Natural killer cell (primary cell): ENCODE results near the gene SEH1L. TPM values are rescaled to one million over a fixed set of nuclear protein-coding genes. Genes with fewer than 3 reads are reported as not detected.
"Not testable (repeated sequence)": the region's sequence is repeated elsewhere in the genome, so short reads cannot be mapped to it uniquely, and the experiment has no call there.

Experiments used
- ATAC-seq, 3 donors: fragments of 150-1000 bp in 2 of 3; fragments of 200-7000 bp in 1 of 3; cut with Tn5 transposase; 1 replicate in 1 of 3; 2 replicates in 2 of 3; pipeline ENCODE4 v1.10.0; 2021; ENCODE audit warnings: mild to moderate bottlenecking in 2 of 3, moderate library complexity in 2 of 3
- DNase-seq, 2 donors: peaks; one replicate each; pipeline versions ENCODE4 v3.0.0 to v3.0.0-alpha.2; 2013 to 2021; ENCODE audit warnings: mixed read lengths in 1 of 2
- H3K27ac ChIP-seq: one replicate; pipeline ENCODE4 v1.5.1; 2013; ENCODE audit warnings: mild to moderate bottlenecking, low read length
- H3K27me3 ChIP-seq: one replicate; pipeline ENCODE4 v1.6.1; 2013; ENCODE audit warnings: low read length; ENCODE audit not compliant: control insufficient read depth, insufficient read depth
- H3K36me3 ChIP-seq: one replicate; pipeline ENCODE4 v1.6.1; 2013; ENCODE audit warnings: low read length; ENCODE audit not compliant: control insufficient read depth, insufficient read depth
- H3K4me1 ChIP-seq: one replicate; pipeline ENCODE4 v1.6.1; 2013; ENCODE audit warnings: low read length; ENCODE audit not compliant: control insufficient read depth, insufficient read depth
- H3K4me3 ChIP-seq: one replicate; pipeline ENCODE4 v1.5.1; 2013; ENCODE audit warnings: low read length
- H3K9me3 ChIP-seq: one replicate; pipeline ENCODE4 v1.6.1; 2013; ENCODE audit warnings: low read length; ENCODE audit not compliant: control insufficient read depth, insufficient read depth
- H3K27ac Mint-ChIP-seq, 2 donors: one replicate each; pipeline ENCODE4 v1.8.0; 2022; ENCODE audit warnings: mild to moderate bottlenecking in 2 of 2, mixed read lengths in 2 of 2, moderate library complexity in 1 of 2
- H3K27me3 Mint-ChIP-seq, 2 donors: one replicate each; pipeline ENCODE4 v1.8.0; 2022; ENCODE audit warnings: low read depth in 2 of 2, mixed read lengths in 2 of 2
- H3K36me3 Mint-ChIP-seq: one replicate; pipeline ENCODE4 v1.8.0; 2022; ENCODE audit warnings: mixed read lengths
- H3K4me1 Mint-ChIP-seq, 2 donors: one replicate each; pipeline ENCODE4 v1.8.0; 2022; ENCODE audit warnings: mixed read lengths in 2 of 2
- H3K4me3 Mint-ChIP-seq: one replicate; pipeline ENCODE4 v1.8.0; 2022; ENCODE audit warnings: mild to moderate bottlenecking, moderate library complexity, mixed read lengths
- H3K9me3 Mint-ChIP-seq, 2 donors: one replicate each; pipeline ENCODE4 v1.8.0; 2022; ENCODE audit warnings: mixed read lengths in 2 of 2
- WGBS: methylation state at CpG from one replicate; pipeline ENCODE4 v1.1.7; 2013; ENCODE audit warnings: missing lambda C conversion rate; ENCODE audit not compliant: insufficient coverage; 5-methylcytosine and 5-hydroxymethylcytosine counted together
- intact Hi-C: fragments of 100-400 bp; cut with micrococcal nuclease; formaldehyde crosslinking; loops from one replicate; pipeline ENCODE4 v1.14.2; 2022
- total RNA-seq, 4 donors: library from RNA; stranded (reverse); fragments of 120-200 nt in 1 of 4; gene quantifications; one replicate each; pipeline versions ENCODE4 v1.2.3 to v1.2.4, GENCODE V29; 2013 to 2022
- TF ChIP-seq, protein P1 (sequence below): fragments of 200-600 bp; IDR thresholded peaks from one replicate; pipeline ENCODE4 v1.8.0; 2022; ENCODE audit warnings: antibody characterized with exemption

The SEH1L gene
- total RNA-seq, 3 donors from 2014 or later (not counting 1 experiment from before 2014, with no cell fraction given): 24.5 to 28.4 (median 26.5) TPM

DNA sequence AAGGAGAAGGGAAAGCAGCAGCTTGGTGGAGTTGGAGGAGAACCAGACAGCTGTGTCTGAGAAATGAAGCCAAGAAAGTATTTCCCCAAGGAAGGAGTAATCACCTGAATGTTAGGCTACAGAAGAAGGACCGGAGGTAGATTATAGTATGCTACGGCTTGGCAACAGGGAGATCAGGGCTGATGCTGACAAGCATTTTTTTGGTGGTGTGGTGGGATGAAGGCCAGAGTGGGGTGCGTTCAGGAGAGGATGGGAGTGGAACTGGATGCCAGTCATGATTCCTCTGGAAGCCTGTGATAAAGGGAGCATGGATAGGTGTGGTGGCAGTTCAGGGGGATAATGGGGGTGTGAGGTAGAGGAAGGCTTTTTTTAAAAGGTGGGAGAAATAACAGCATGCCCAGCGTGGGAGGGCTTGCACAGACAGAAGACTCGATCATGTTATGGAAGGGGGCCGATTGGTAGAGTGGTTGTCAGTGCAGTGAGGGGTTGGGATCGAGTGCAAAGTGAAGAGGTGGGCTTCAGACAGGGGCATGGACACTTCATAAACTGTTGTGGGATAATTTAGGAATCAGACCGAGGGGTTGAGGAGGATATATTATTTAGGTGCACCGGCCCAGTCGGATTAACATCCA is 49.0 kb downstream of the SEH1L start:
- H3K27me3 Mint-ChIP-seq: no peaks in the 10 kb centered on the region
- DNase-seq (no peak), ATAC-seq (no peak)
- Histone ChIP-seq H3K4me1 (peaks cover 13% of the 10 kb centered on the region), H3K9me3 (no peaks in the 10 kb centered on the region), H3K27me3 (no peaks in the 10 kb centered on the region), H3K4me3 (no peak overlapping the region), H3K36me3 (peaks cover 14% of the 10 kb centered on the region), H3K27ac (no peak overlapping the region)
- intact Hi-C loops: no loop called here
- TF ChIP-seq, protein P1, sequence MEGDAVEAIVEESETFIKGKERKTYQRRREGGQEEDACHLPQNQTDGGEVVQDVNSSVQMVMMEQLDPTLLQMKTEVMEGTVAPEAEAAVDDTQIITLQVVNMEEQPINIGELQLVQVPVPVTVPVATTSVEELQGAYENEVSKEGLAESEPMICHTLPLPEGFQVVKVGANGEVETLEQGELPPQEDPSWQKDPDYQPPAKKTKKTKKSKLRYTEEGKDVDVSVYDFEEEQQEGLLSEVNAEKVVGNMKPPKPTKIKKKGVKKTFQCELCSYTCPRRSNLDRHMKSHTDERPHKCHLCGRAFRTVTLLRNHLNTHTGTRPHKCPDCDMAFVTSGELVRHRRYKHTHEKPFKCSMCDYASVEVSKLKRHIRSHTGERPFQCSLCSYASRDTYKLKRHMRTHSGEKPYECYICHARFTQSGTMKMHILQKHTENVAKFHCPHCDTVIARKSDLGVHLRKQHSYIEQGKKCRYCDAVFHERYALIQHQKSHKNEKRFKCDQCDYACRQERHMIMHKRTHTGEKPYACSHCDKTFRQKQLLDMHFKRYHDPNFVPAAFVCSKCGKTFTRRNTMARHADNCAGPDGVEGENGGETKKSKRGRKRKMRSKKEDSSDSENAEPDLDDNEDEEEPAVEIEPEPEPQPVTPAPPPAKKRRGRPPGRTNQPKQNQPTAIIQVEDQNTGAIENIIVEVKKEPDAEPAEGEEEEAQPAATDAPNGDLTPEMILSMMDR: no peak
- H3K9me3 Mint-ChIP-seq: no peaks in the 10 kb centered on the region
- no peaks in the 10 kb centered on the region for H3K36me3 Mint-ChIP-seq
- H3K27ac Mint-ChIP-seq: no peak overlapping the region
- peaks cover 23 to 28% of the 10 kb centered on the region in 2 donors for H3K4me1 Mint-ChIP-seq
- WGBS: 93% methylated on average over 10 of the region's 10 CpGs
- H3K4me3 Mint-ChIP-seq: no peak overlapping the region

DNA sequence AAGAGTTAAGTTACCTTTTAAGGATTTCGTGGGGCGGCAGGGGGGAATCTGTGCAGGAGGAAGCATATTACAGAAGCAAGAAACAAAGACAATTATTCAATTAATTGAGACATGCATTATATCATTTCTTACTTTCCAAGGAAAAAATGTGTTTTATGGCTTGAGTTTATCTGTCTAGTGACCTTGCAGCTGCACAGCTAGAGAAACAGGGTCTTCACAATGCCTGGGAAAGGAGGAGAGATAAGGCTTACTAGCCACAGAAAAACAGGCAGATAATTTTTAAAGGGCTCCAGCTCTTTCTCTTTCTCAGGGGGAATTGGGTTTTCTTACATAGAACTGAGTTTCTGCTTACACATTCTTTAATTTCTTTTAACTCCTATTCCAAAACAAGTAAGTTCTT is 49.5 kb downstream of the SEH1L start:
- H3K4me3 ChIP-seq, H3K36me3 Mint-ChIP-seq, H3K27me3 Mint-ChIP-seq, H3K9me3 Mint-ChIP-seq, H3K4me3 Mint-ChIP-seq, ATAC-seq, H3K9me3 ChIP-seq, H3K27ac ChIP-seq, H3K27ac Mint-ChIP-seq, intact Hi-C loops, H3K27me3 ChIP-seq, DNase-seq: not testable (repeated sequence)
- peaks cover 17 to 22% of the 10 kb centered on the region in 2 donors for H3K4me1 Mint-ChIP-seq
- Histone ChIP-seq H3K4me1 (peaks cover 11% of the 10 kb centered on the region), H3K36me3 (peaks cover 17% of the 10 kb centered on the region)
- 100% methylated on average over 2 of the region's 2 CpGs for WGBS

DNA sequence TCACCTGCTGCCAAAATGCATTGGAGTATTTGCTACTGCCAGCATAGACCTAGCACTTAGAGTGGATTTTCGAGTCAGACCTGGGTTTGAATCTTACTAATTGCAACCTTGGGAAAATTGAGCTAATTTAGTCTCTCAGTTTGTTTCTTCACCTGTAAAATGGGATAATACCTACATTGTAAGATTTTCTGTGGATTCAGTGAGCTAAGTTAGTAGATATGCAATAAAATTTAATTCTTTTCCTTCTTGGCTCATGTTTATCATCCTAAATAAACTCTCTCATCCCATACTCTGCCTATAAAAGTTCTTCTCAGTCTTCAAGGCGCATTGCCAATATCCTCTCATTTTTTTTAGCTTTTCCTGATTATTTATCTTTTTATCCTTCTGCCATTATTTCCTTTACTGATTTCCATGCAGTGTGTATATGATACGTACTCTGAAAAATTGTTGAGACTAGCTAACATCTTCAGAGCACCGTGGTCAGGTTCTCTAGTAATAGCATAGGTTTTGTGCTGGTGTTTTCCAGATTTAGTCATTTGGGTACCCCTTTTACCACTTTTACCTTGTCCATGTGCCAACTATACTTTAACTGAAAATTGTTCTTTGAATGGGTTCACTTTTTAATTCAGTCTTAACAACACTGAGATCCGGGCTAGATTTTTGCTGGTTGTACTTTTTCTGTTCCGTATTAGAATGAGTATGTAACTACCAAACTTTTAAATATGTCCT is 50.7 kb downstream of the SEH1L start:
- no peak for ATAC-seq

DNA sequence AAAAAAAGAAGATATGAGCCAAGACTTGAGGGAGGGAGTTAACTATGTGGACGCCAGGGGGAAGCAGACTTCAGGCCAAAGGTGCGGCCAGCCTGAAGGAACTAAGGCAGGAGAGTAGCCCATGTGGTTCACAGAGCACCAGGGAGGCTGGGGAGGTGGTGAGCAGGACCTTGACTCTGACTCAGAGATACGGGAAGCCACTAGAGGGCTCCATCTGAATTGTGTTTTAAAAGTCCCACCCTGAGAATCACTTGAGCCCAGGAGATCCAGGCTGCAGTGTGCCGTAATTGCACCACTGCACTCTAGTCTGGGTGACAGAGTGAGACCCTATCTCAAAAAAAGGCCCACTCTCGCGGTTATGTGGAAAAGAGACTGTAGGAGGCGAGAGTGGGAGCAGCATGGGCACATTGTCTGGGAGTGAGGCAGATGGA is 55.7 kb downstream of the SEH1L start:
- H3K4me3 Mint-ChIP-seq: no peak overlapping the region
- peaks cover 36% of the 10 kb centered on the region for H3K36me3 ChIP-seq
- TF ChIP-seq, protein P1: no peak
- DNase-seq (peak in 1 of 2 donors; percentile 32), ATAC-seq (peak in 1 of 3 donors; percentile 39)
- WGBS: 85% methylated on average over 7 of the region's 7 CpGs
- no peaks in the 10 kb centered on the region for H3K4me1 ChIP-seq
- H3K4me3 ChIP-seq: no peak overlapping the region
- H3K36me3 Mint-ChIP-seq: no peaks in the 10 kb centered on the region
- intact Hi-C loops: no loop called here
- H3K9me3 Mint-ChIP-seq: no peaks in the 10 kb centered on the region
- no peaks in the 10 kb centered on the region for H3K27me3 ChIP-seq
- H3K27ac ChIP-seq: no peak overlapping the region
- H3K27ac Mint-ChIP-seq: no peak overlapping the region
- no peaks in the 10 kb centered on the region for H3K9me3 ChIP-seq
- H3K27me3 Mint-ChIP-seq: no peaks in the 10 kb centered on the region
- peaks cover 15 to 28% of the 10 kb centered on the region in 2 donors for H3K4me1 Mint-ChIP-seq

More for the DNA sequence above, 50.7 kb downstream of the SEH1L start:
- no peak for DNase-seq
- Histone ChIP-seq H3K36me3 (peaks cover 24% of the 10 kb centered on the region), H3K27ac (no peak overlapping the region), H3K27me3 (no peaks in the 10 kb centered on the region), H3K4me3 (no peak overlapping the region), H3K9me3 (no peaks in the 10 kb centered on the region), H3K4me1 (peaks cover 5% of the 10 kb centered on the region)
- 51% methylated on average over 3 of the region's 6 CpGs for WGBS
- Mint-ChIP-seq H3K27me3 (no peaks in the 10 kb centered on the region), H3K36me3 (no peaks in the 10 kb centered on the region), H3K4me3 (no peak overlapping the region), H3K4me1 (peaks cover 9 to 11% of the 10 kb centered on the region in 2 donors), H3K9me3 (no peaks in the 10 kb centered on the region), H3K27ac (peak overlapping the region in 1 of 2 donors; percentile 3)
- intact Hi-C loops: no loop called here
- TF ChIP-seq, protein P1: no peak
